K562 treated with DMSO at 1 percent for 4 hours (cell line): Measurements from ENCODE around the gene NUTM1. TPM values are rescaled to one million over a fixed set of nuclear protein-coding genes. Genes with fewer than 3 reads are reported as not detected.

ENCODE experiments used
- total RNA-seq: library from RNA; unstranded; fragments of 300-600 nt; gene quantifications from 2 replicates; pipeline ENCODE4 v1.2.3, GENCODE V29; 2022; ENCODE audit not compliant: insufficient read depth

NUTM1 gene
- not detected in 2 replicates for total RNA-seq

GRCh38 chr15:34342737-34343575 lies at the start of gene NUTM1, which contains the start of gene NOP10:
TSS of gene NUTM1 (plus strand) at chr15:34343315. CDS start at chr15:34343697, 382 bp downstream.
TSS of gene NOP10 (minus strand) at chr15:34343136. CDS start at chr15:34343073, 63 bp downstream.

GRCh38 chr15:34337557-34338306 lies 5.4 kb upstream of the NUTM1 start, which contains the start of gene SLC12A6:
TSS of gene SLC12A6 (minus strand) at chr15:34337781. CDS start at chr15:34336680, 1,101 bp downstream.

GRCh38 chr15:34367101-34368081 lies 24.3 kb downstream of the NUTM1 start, which contains the start of gene LPCAT4:
TSS of gene LPCAT4 (minus strand) at chr15:34367196. CDS start at chr15:34367100, 96 bp downstream.

Other genes starting within 250 kb of the NUTM1 start
- 76.4 and 85.8 TPM in 2 replicates for gene EMC7, start 241.5 kb upstream of the NUTM1 start, total RNA-seq
- 0.84 TPM in 2 replicates for gene PGBD4, start 241.2 kb upstream of the NUTM1 start, total RNA-seq
- 8.6 and 9.2 TPM in 2 replicates for gene KATNBL1, start 133.2 kb upstream of the NUTM1 start, total RNA-seq
- gene EMC4, start 118.3 kb upstream of the NUTM1 start, total RNA-seq: 90.0 and 110 TPM in 2 replicates
- gene SLC12A6, start 5.5 kb upstream of the NUTM1 start, total RNA-seq: 6.0 and 9.7 TPM in 2 replicates
- gene NOP10, start 179 bp upstream of the NUTM1 start, total RNA-seq: 319 and 325 TPM in 2 replicates
- 17.2 and 28.2 TPM in 2 replicates for gene LPCAT4, start 23.9 kb downstream of the NUTM1 start, total RNA-seq
- 17.6 and 51.2 TPM in 2 replicates for gene GOLGA8A, start 94.5 kb downstream of the NUTM1 start, total RNA-seq
- gene GOLGA8B, start 240.3 kb downstream of the NUTM1 start, total RNA-seq: 29.8 and 81.2 TPM in 2 replicates